Measurements from ENCODE around the gene VEZT.

The VEZT gene

DNA sequence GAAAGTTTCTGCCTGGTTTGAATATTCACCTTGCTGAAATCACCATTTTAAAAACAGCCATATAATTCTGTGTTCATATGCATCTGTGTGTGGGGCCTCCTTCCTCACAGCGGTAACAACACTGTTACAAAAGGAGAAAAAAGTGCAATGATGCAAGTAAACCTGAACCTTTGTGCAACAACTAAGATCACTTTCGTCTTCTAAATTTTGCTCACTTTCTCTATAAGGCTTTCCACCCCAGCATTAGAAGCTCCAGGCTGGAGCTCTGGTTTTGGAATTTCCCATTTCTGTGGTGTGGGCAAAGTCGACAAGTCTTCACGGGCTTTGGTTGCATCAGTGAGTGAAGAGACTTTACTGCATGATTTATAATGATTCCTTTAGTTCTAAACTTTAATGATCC is 18.7 kb upstream of the VEZT start:
- DNase-seq (ENCODE audit: low spot score), result no peak

DNA sequence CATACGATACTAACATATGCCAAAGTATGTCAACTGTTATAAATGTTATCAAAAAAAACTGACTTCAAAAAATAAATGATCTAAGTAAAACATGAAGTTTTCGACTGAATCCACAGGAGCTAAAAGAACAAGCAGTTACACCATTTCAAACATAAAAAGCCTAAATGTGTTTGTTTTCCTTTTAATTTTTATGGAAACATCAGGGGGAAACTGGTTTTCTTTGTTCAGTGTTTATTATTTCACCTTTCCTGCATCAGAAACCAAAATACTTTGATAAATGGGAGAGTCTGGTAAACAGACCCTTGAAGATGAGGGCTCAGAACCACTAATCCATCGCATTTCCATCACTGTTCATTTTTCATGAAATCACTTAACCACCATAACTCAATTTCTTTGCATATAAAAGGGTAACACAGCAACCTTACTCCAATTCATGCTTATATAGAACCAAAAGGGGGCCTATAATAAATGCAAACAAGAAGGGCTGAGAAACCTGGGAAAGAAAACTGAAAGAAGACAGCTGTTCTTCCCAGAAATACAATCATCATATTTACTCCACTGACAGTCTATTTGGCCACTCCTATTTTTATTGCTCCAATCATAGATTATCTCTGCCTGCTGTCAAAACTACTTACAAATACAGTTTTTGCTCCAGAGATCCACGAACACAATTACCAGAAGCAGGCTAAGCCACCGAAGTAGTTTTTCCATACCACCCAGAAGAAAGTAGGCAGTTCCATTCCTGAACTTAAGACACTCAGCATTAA is 17.3 kb upstream of the VEZT start:
- no peak for DNase-seq (ENCODE audit: low spot score)

DNA sequence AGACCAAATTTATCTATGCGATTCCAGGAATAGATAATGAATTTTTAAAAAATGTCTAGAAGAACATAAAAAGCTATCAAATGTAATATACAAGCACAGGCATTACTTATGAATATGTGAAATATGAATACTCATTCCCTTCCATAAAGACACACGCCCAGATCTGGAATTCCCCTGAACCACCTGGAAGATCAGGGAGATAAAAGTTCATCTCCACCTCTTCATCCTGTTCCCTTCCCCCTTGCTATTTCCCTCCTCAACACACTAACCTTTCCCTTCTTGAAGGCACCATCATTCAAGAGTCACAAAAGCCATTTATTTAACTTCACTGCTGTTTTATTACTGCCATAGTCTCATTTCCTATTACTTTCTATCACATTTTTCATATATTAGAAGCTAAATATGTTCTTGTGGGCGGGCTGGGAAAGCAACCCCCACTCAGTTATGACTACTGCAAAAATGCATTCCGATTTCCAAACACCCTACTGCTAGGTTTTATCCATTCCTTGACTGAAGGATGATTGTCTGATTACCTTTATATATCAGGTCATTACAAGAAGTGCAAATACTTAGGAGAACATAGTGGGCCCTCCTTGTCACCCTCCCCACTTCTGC is 16.4 kb upstream of the VEZT start:
- DNase-seq (ENCODE audit: low spot score), result no peak

DNA sequence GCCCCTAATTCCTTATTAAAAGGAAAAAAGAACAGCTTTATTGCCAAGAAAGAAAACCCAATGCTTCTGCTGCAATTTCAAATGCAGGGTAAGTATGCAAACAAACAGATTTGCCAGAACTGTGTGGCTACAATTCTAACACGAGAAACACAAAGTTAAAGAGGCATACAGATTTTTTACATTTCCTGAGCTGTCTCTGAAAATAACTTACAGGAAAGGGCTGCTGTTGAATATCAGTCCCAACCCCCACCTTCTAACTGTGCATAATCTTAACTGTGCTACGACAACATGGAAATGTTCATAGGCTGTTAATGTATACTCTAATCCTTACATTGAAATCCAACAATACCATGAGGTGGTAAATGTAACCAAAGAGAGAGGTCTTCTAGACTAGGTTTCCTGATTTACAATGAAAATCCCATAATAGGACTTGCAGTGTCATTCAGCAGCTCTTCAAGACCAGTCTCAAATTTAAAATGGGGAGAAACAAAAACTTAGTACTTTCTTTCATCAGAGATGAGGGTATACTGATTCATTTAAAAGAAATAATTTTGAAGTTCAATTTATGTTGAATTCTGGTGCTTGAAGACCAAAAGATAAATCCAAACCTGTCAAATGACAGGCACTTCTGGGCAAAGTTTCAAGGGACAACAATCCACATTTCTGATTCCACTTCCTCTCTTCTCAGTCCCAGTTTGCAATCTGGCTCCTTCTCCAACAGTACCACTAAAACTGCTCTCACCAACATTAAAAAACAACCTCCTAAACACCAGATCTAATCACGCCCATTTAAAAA is 14.7 kb upstream of the VEZT start:
- DNase-seq (ENCODE audit: low spot score), result no peak

DNA sequence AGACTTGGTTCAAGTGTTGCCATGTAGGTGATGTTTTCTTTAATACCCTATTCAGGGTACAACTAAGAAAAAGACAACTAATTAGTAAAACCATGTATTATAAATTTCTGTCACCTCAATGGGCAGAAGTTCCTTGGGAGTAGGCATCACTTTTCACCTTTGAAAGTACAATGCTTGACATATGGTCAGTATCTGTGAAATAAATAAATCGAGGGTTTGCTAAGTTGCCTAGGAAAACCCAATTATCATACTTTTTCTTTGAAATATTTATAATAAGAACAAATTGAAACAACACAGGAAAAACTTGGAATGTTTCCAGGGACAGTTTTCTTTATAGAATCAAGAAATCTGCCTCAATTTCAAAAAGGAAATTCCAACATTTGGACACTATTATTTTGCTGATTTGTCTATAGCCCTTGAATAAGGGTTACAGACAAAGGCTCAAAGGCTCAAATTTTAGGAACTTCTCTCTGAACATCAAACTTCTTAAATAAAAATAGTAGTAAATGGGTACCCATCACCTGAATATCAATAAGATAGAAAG is 14.0 kb upstream of the VEZT start:
- DNase-seq (ENCODE audit: low spot score), result no peak

DNA sequence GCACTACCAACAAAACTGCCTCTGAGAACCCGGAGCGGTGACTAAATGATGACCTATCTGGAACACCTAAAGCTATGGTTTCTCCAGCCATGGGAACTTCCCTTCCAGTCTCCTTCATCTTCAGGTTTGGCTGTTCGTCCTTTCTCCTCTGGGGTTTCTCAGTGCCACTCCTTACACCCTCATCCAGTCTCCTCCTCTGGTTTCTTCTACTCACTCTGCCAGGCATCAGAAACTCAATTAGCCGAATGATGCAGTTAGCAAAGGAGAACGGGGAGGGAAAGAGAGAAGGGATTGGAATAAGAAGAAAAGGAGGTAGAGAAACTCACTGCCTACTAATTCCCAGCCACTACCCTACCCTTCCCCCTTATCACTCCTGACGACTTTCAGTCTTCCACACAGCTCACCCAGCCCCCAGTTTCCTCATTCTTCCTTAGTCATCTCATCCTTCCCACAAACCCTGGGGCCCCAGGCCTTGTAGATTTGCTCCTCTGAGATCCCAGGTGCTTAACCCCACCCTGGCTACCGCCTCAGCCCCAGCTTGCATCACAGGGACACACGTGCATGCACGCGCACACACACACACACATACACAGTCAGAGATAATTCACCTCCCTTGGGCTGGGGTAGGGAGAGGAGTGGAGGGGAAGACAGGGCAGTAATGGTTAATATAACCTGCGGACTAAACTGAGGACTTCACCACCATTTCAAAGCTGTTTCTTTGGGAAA is 13.3 kb upstream of the VEZT start:
- peak; percentile 40 for DNase-seq (ENCODE audit: low spot score)

DNA sequence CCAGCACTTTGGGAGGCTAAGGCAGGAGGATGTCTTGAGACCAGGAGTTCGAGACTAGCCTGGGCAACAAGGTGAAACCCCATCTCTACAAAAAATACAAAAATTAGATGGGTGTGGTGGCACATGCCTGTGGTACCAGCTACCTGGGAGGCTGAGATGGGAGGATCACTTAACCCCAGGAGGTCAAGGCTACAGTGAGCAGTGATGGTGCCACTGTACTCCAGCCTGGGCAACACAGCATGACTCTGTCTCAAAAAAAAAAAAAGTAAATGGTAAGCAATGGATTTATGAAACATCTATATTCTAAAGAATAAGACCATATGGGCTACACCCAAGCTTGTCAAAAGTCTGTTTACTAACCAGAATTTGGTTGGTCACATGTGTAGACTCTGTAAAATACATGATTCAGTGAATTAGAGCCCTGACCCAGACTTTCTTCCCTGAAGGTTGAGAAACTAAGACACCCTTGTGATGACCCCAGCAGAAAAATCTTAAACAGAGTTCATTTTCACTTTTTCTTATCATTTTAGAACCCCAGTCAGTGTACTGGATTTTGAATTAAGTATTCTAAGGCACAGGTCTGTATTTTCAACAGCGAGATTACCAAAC is 12.5 kb upstream of the VEZT start:
- no peak for DNase-seq (ENCODE audit: low spot score)

DNA sequence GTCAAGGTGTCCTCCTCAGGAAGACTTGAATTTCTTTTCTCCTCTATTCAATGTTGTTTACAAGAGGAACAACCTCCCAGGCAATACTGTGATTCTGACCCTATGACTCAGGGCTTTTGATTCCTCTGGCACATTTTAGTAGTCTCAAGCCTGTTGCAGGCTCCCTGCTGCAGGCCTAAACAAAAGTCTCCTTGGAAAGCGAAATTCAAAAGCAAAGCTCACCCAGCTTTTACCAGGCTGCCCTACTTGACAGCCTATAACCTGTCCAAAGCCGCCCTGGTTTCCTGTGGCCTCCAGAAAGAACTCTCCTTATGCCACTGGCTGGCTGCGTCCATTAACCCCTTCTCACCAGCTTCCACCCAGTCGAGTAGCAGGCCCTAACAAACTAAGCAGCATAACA is 11.9 kb upstream of the VEZT start:
- DNase-seq (ENCODE audit: low spot score), result peak; percentile 80

DNA sequence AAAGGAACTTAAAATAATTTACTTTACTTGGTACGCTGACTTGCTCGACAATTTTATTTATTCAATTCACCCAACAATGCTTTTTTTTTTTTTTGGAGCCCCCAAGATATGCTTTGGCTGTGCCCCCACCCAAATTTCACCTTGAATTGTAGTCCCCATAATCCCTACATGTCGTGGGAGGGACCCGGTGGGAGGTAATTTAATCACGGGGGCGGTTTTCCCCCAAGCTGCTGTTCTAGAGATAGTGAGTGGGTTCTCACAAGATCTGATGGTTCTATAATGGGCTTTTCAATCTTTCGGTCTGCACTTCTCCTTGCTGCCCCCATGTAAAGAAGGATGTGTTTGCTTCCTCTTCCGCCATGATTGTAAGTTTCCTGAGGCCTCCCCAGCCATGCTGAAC is 10.7 kb upstream of the VEZT start:
- DNase-seq (ENCODE audit: low spot score), result no peak

DNA sequence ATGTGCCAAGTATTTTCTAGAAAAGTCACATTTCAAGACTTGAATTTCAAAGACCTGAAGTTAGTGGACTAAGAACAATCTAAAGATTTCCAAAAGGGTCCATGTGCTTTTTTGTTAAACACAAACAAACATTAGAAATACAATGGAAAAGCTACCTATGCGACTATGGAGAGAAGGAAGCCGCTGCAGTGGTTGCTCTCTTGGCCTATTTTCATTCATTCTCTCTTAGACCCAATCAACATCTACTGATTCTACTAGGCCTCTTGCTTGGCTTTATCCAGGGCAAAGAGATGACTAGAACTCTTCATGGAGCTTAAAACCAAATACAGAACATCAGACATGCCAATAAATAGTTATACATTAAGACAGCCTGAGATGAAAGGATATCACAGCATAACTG is 10.2 kb upstream of the VEZT start:
- DNase-seq (ENCODE audit: low spot score), result no peak

DNA sequence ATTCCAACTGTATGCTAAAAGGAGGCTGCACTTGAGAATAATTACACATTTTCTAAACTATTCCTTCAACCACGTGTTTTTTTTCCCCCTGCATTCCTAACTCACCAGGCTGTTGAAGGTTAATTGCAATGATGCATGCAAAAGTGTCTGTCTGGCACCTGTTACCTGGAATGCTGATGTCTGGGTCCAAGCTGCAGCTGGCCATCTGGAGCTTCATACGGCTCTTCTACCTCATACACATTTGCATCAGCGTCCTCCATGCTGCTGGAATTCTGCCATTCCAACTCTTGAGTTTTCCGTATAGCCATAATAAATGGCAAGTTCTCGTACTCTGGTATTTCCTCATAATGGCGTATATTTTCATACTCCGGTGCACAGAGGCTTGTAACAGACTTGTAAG is 8.9 kb upstream of the VEZT start:
- DNase-seq (ENCODE audit: low spot score), result no peak

DNA sequence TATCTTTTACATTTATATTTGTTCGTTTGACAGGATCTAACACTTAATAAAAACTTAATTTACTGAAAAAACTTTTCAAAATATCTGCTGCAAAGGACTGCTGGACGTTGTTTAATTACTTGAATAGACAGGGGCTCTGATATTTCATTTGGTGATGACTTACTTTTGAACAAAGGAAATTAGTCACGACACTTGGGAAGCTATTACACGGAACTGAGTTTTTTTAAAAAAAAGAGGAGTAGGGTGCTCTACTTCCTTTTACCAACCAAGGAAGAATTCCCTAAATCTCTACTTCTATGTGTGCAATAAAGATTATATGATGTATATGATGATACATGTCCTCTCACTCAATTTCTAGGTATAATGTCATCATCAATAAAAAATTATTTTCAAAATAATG is 5.0 kb upstream of the VEZT start:
- no peak for DNase-seq (ENCODE audit: low spot score)

DNA sequence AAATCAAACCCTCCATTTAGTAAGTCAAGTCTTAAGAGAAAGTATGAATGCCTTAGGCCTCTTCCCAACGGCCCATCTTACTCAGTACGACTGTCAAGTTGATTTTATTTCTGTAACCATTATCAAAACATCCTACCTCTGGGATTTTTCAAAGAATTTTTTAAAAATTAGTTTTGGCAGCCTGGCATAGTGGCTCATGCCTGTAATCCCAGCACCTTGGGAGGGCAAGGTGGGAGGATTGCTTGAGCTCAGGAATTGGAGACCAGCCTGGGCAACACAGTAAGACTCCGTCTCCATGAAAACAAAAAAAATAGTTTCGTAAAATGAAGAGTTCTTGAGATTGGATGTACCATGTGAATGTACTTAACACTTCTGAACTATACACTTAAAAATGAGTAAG is 4.5 kb upstream of the VEZT start:
- DNase-seq (ENCODE audit: low spot score), result no peak

DNA sequence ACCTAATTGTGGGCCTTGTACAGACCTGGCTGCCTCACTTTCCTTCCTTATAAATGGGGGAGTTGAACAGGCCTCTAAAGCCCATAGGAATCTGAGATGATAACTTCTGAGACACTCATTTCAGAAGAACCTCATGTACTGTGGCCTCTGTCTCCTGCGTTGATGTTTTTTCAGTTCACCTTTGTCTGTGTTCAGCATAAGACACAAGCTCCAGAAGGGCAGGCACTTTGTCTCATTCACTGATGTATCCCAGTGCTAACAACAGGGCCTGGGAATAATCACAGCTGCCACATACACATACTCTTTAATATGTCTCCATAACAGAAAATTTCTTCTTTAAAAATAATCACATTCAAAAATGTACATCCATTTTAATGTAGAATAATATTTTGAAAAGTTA is 3.7 kb upstream of the VEZT start:
- DNase-seq (ENCODE audit: low spot score), result no peak

DNA sequence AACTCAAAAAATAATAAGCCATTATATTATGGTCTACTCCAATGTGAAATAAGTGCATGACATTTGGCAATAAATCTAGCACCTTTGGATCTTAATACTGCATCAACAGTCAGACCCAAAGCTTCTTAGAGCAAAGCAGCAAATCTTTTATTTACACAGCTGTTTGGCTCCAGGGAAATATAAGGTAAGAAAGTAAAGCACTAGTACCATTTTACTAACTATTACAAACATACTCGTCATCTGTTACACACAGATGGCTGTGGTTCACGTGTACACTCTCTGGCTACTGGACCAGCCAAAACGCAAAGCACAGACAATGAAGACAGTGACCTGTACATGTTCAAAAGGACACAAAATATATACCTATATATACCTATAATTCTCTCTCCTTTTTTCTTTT is 3.1 kb upstream of the VEZT start:
- no peak for DNase-seq (ENCODE audit: low spot score)

DNA sequence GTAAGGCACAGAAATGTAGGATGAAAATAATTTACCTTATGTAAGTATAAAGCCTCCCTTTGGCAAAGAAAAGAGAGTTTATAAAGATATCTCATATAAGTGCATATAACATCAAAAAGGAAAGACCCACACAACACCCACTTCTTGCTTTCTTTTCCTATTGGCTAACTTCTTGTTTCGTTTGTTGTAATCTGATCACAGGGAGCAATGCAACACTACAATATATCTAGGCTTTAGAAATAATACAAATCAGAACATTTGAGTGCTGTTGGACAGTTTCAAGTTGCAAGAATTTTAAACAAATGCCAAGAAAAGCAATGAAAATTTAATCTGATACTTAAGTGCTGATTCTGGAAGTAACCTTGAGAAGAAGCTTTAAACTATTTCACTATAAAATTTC is 1.7 kb upstream of the VEZT start:
- DNase-seq (ENCODE audit: low spot score), result no peak

DNA sequence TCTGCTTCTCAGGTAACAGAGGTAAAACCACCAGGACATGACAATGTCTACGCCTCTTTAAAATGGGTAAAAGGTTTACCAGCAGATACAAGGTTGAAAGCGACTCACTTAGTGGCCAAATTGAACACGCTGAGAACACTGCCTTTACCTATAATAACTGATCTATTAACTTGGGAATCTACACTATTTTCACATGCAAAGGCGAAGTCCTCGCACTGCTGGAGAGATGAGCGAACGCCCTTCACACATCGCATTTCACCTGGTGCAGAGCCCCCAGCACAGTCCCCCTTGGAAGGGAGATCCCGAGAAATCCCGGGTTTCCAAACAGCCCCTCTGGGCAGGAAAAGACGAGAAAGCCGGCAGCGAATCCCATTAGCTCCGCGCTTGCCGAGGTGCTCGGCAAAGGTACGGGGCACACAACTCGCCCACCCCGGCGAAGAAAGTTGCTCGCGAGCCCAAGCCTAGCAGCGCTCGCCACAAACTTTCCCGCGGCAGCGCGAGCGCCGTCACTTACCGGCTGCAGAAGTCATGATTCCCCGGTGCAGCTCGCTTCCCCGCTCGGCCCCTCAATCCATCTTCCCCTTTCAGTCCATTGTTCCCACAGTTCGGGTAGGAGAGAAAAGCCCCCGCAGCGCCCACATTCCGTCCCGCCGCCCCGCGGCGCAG is 763 bp upstream of the VEZT start:
- DNase-seq (ENCODE audit: low spot score), result no peak

DNA sequence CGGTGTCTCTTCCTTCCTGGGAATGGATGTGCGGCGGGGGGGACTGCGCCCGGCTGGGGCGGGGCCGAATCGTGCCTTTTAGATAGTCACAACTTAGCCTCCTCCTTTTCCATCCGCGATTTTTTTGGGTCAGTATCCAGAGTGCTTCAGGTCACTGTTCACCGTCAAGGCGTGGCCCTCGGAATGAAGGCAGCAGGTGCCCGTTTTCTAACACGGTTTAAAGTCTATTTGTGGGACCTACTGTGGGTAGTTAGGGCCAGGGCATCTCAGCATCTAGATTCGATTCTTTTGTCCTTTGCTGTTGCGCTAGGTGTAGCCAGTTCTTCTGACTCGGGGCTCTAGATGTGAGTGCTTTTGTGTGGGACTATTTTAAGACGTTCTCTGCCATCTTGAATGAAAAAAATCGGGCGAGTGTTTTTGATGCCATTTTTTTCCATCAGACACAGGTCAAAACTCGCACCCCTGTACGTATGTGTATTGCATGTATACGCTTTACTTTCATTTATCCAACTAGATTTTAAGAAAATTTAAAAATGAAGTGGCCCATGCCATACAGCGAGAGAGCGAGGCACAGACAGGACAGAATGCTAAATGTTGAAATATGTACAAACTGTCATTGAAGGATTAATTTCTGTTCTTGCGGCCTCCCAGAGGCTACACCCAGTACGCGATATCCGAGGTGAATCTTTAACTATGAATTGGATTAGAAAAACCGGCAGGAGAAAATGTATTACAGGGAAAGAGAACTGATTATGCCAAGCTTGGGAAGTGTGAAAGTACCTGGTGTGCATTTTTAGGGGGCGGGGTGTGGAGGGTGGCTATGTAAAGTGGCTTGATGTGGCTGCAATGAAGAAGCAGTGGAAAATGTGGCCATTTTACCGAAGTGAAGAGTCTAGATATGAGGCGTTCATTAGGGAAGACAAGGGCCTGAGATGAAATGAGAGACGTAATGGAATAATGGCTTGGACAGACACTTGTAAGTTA is 835 bp downstream of the VEZT start:
- DNase-seq (ENCODE audit: low spot score), result peak; percentile 80

DNA sequence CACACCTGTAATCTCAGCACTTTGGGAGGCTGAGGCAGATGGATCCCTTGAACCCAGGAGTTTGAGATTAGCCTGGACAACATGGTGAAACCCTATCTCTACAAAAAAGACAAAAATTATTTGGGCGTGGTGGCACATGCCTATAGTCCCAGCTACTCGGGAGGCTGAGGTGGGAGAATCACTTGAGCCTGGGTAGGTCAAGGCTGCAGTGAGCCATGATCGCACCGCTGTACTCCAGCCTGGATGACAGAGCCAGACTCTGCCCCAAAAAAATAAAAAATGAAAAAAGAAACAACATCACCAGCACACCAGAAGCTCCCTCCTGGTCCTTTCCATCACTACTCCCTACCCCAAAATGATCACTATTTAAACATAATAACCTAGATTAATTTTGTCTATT is 2.6 kb downstream of the VEZT start:
- DNase-seq (ENCODE audit: low spot score), result no peak

DNA sequence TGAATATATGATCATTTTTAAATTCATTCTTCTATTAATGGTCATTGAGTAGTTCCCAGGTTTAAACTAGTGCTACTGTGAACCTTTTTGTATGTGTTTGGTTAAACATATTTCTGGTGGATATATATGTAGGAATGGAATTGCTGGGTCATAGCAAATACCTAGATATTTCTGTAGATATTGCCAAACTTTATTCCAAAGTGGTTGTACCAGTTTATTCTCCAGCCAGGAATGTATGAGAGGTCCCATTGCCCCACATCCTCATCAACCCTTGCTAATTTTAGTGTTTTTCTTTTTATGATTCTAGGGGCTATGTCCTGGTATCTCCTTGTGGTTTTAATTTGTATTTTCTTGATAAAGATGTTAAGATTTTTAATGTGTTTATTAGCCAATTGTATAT is 3.1 kb downstream of the VEZT start:
- DNase-seq (ENCODE audit: low spot score), result no peak
